HCT116 (cell line): ENCODE results near the gene MDFI. TPM values are rescaled to one million over a fixed set of nuclear protein-coding genes. Genes with fewer than 3 reads are reported as not detected.

Source experiments
- ATAC-seq: fragments of 200-7000 bp; cut with Tn5 transposase; 2 replicates; pipeline ENCODE4 v1.9.1; 2020; ENCODE audit warnings: mild to moderate bottlenecking, moderate library complexity
- BruUV-seq: library from RNA; stranded (reverse); fragments of 400-500 nt; replicated peaks from 2 replicates; lab custom pipeline; 2021; lab: Mats Ljungman, UMichigan
- CTCF ChIA-PET: fragments of 300-600 bp; sonication (Branson Sonifier 250); formaldehyde crosslinking; loops from one replicate; lab custom pipeline; 2021; ENCODE audit warnings: antibody characterized with exemption; lab: Charles Lee
- POLR2A ChIA-PET: fragments of 300-600, 350-600 bp; sonication (Branson Sonifier 250); formaldehyde crosslinking; loops from one replicate; lab custom pipeline; 2021; ENCODE audit warnings: antibody characterized with exemption; lab: Charles Lee
- RAD21 ChIA-PET, 2 experiments: fragments of 300-600 bp; sonication (Branson Sonifier 250); formaldehyde crosslinking; loops; one replicate each; lab custom pipeline; 2023; ENCODE audit warnings: low total read pairs in 2 of 2; ENCODE audit not compliant: uncharacterized antibody in 2 of 2, unreplicated experiment in 2 of 2, low non-redundant PET in 1 of 2; lab: Charles Lee
- DNase-seq: peaks from one replicate; pipeline ENCODE4 v3.0.0-alpha.2; 2010; ENCODE audit warnings: low read depth, low spot score
- H2AFZ ChIP-seq: fragments of 200-600 bp; shearing (Covaris generic), sonication (generic); 2 replicates; pipeline ENCODE4 v1.6.1; 2017; ENCODE audit warnings: low read depth, mixed run types, mixed read lengths, antibody characterized with exemption, low read length; ENCODE audit not compliant: poor library complexity, severe bottlenecking
- H3K27ac ChIP-seq: 2 replicates; pipeline ENCODE4 v1.5.1; 2012; ENCODE audit warnings: low read depth, low read length
- H3K27me3 ChIP-seq: fragments of 200-600 bp; sonication (generic); 2 replicates; pipeline ENCODE4 v1.6.1; 2016; ENCODE audit warnings: mixed run types, low read length, mixed read lengths; ENCODE audit not compliant: insufficient read depth
- H3K36me3 ChIP-seq, 2 experiments: fragments of 200-500 bp in 1 of 2; fragments of 200-600 bp in 1 of 2; sonication (Bioruptor generic) in 1 of 2; sonication (generic) in 1 of 2; 2 replicates each; pipeline versions ENCODE4 v1.5.1 to v1.6.1; 2014 to 2016; ENCODE audit warnings: low read length in 2 of 2, inconsistent platforms in 1 of 2, mixed read lengths in 1 of 2, mixed run types in 1 of 2; ENCODE audit not compliant: insufficient read depth in 2 of 2, control insufficient read depth in 1 of 2
- H3K4me1 ChIP-seq, 2 experiments: fragments of 200-600 bp in 1 of 2; sonication (generic) in 1 of 2; 2 replicates each; pipeline versions ENCODE4 v1.5.1 to v1.6.1; 2012 to 2017; ENCODE audit warnings: low read length in 2 of 2, inconsistent platforms in 1 of 2, mild to moderate bottlenecking in 1 of 2, mixed read lengths in 1 of 2, mixed run types in 1 of 2, moderate library complexity in 1 of 2; ENCODE audit not compliant: insufficient read depth in 2 of 2, control insufficient read depth in 1 of 2
- H3K4me2 ChIP-seq: fragments of 200-600 bp; sonication (generic); 2 replicates; pipeline ENCODE4 v1.6.1; 2017; ENCODE audit warnings: mixed run types, low read length, mixed read lengths
- H3K4me3 ChIP-seq, 2 experiments: fragments of 200-600 bp in 1 of 2; sonication (generic) in 1 of 2; replicated peaks in 1 of 2; 2 replicates each; pipeline ENCODE4 v1.5.1; 2011 to 2016; ENCODE audit warnings: low read length in 2 of 2, control low read depth in 1 of 2, low read depth in 1 of 2, mild to moderate bottlenecking in 1 of 2, mixed read lengths in 1 of 2, mixed run types in 1 of 2
- H3K79me2 ChIP-seq: fragments of 200-600 bp; sonication (generic); 2 replicates; pipeline ENCODE4 v1.6.1; 2017; ENCODE audit warnings: mild to moderate bottlenecking, mixed run types, low read length, moderate library complexity, mixed read lengths; ENCODE audit not compliant: insufficient read depth
- H3K9ac ChIP-seq: fragments of 200-600 bp; sonication (generic); 2 replicates; pipeline ENCODE4 v1.6.1; 2016; ENCODE audit warnings: low read length, mixed read lengths
- H3K9me2 ChIP-seq: fragments of 200-600 bp; sonication (generic), shearing (Covaris generic); 2 replicates; pipeline ENCODE4 v1.6.1; 2017; ENCODE audit warnings: mixed run types, mild to moderate bottlenecking, moderate library complexity; ENCODE audit not compliant: insufficient read depth
- H3K9me3 ChIP-seq, 2 experiments: fragments of 200-500 bp in 1 of 2; fragments of 200-600 bp in 1 of 2; sonication (Bioruptor generic) in 1 of 2; sonication (generic) in 1 of 2; 2 replicates each; pipeline ENCODE4 v1.6.1; 2014 to 2017; ENCODE audit warnings: low read length in 2 of 2, mixed read lengths in 2 of 2, inconsistent platforms in 1 of 2, low read depth in 1 of 2, mild to moderate bottlenecking in 1 of 2, mixed run types in 1 of 2, moderate library complexity in 1 of 2; ENCODE audit not compliant: control insufficient read depth in 1 of 2, insufficient read depth in 1 of 2
- H4K20me1 ChIP-seq: fragments of 200-600 bp; sonication (generic), shearing (Covaris generic); 2 replicates; pipeline ENCODE4 v1.6.1; 2017; ENCODE audit warnings: mixed run types, mild to moderate bottlenecking, moderate library complexity; ENCODE audit not compliant: insufficient read depth
- CBX3 ChIP-seq: IDR thresholded peaks from 2 replicates; pipeline ENCODE4 v1.6.1; 2012; ENCODE audit warnings: low read depth
- CEBPB ChIP-seq: IDR thresholded peaks from 2 replicates; pipeline ENCODE4 v1.6.1; 2012; ENCODE audit warnings: low read depth
- CTCF ChIP-seq, 3 experiments: fragments of 200-600 bp in 1 of 3; sonication (generic) in 1 of 3; IDR thresholded peaks in 2 of 3; conservative IDR thresholded peaks in 1 of 3; 2 replicates each; pipeline ENCODE4 v1.5.1; 2012 to 2017; ENCODE audit warnings: low read depth in 2 of 3, low read length in 2 of 3, antibody characterized with exemption in 1 of 3, borderline replicate concordance in 1 of 3, control low read depth in 1 of 3, mild to moderate bottlenecking in 1 of 3, mixed read lengths in 1 of 3, mixed run types in 1 of 3, moderate library complexity in 1 of 3; ENCODE audit not compliant: insufficient read depth in 1 of 3
- EGR1 ChIP-seq: IDR thresholded peaks from 2 replicates; pipeline ENCODE4 v1.6.1; 2012; ENCODE audit warnings: low read depth
- EZH2phosphoT487 ChIP-seq: fragments of 200-600 bp; IDR thresholded peaks from 2 replicates; pipeline ENCODE4 v1.6.1; 2018; ENCODE audit warnings: antibody characterized with exemption, borderline replicate concordance
- JUND ChIP-seq: IDR thresholded peaks from 2 replicates; pipeline ENCODE4 v1.6.1; 2012
- SRF ChIP-seq: IDR thresholded peaks from 2 replicates; pipeline ENCODE4 v1.6.1; 2012; ENCODE audit warnings: low read depth
- ZBTB33 ChIP-seq: IDR thresholded peaks from 2 replicates; pipeline ENCODE4 v1.6.1; 2011; ENCODE audit warnings: mild to moderate bottlenecking, low read length, moderate library complexity; ENCODE audit not compliant: insufficient replicate concordance; ENCODE audit errors: extremely low read depth
- ZFX ChIP-seq: fragments of 450-650 bp; IDR thresholded peaks from 2 replicates; pipeline ENCODE4 v1.6.1; 2017
- intact Hi-C: fragments of 100-400 bp; cut with micrococcal nuclease; formaldehyde crosslinking; loops from 2 replicates; pipeline ENCODE4 v1.10.0; 2022
- total RNA-seq: library from RNA; stranded (reverse); gene quantifications from one replicate; pipeline ENCODE4 v1.2.1, GENCODE V29; 2021; ENCODE audit not compliant: unreplicated experiment

The MDFI gene
- total RNA-seq, 1 experiment from 2014 or later: 35.5 TPM

- Histone ChIP-seq H3K9me3 (no peaks in the 10 kb centered on the region), H3K36me3 (no peaks in the 10 kb centered on the region), H3K4me1 (no peaks in the 10 kb centered on the region), H3K9ac (no peak overlapping the region), H2AFZ (no peak overlapping the region), H3K9me2 (no peaks in the 10 kb centered on the region), H3K4me3 (no peak overlapping the region), H4K20me1 (no peaks in the 10 kb centered on the region), H3K4me2 (no peak overlapping the region), H3K27ac (no peak overlapping the region), H3K79me2 (no peaks in the 10 kb centered on the region), H3K27me3 (peaks cover 7% of the 10 kb centered on the region; the same call in 1 of the 2 replicates)
- CTCF ChIA-PET: interaction anchor here (0.6 kb wide), 1 partner anchor 348 kb away, joined by 4 read pairs; no protein-coding TSS in a partner anchor
- intact Hi-C loops: no loop called here
- RAD21 ChIA-PET: no interaction called here
- TF ChIP-seq JUND (no peak), CBX3 (no peak), CTCF (IDR thresholded peaks at IDR 0.05 in 2 of 3, conservative IDR thresholded peaks at IDR 0.05 in 1 of 3; ENCODE audit: borderline replicate concordance in 1 of 3, insufficient read depth in 1 of 3, low read depth in 2 of 3, low read length in 2 of 3) (no peak), CEBPB (no peak), SRF (no peak), ZFX (no peak), ZBTB33 (no peak), EZH2phosphoT487 (no peak), EGR1 (no peak)
- DNase-seq: no peak
- no peak for ATAC-seq
- POLR2A ChIA-PET: no interaction called here
- BruUV-seq: no TSS peak
Observed at GRCh38 chr6:41659935-41660334, 21.7 kb downstream of the MDFI start.
